HG02973 (cell line): Measurements from ENCODE around the gene PTPN9.

Experiments
- ATAC-seq: cut with Tn5 transposase; IDR thresholded peaks from one replicate; pipeline ENCODE4 v1.9.1; 2021; ENCODE audit warnings: moderate library complexity; ENCODE audit not compliant: unreplicated experiment

The PTPN9 gene

DNA sequence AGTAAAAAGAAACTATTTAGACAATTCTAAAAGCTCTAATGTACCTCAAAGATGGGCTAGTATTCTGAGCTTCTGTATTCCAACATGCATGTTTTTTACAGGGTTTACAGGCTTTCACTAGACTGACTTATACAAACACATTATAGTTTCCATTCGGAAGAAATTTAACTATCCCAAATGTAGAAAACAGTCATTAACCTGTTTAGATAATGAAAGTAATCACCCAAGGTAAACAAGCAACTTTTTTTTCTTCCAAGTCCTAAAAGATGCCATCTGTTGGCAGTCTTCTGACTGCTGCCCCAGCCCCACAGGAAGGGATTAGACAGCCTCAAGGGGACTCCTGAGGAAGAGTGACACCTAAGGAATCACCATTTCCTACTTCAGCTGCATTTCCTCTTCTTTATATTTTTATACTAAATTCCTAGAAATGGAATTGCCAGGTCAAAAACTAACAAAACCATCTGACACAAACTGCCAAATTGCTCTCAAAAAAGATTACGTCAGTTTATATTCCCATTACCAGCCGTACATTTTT is 153.1 kb downstream of the PTPN9 start:
- ATAC-seq, result no peak

GRCh38 chr15:75422554-75422953 is 156.6 kb downstream of the PTPN9 start:
- ATAC-seq, result no peak

- ATAC-seq, result no peak
Measured at GRCh38 chr15:75420698-75421097, 158.4 kb downstream of the PTPN9 start.

GRCh38 chr15:75416584-75416983 is 162.5 kb downstream of the PTPN9 start:
- ATAC-seq, result no peak
